ENCODE data around the gene MDM1. TPM values are rescaled to one million over a fixed set of nuclear protein-coding genes. Genes with fewer than 3 reads are reported as not detected.

Gene MDM1
- polyA plus RNA-seq, 1 donor (not counting 4 experiments of a cell fraction or from before 2014, with no cell fraction given), result 7.5 TPM

GRCh38 chr12:68336889-68337303, 4.7 kb upstream of the MDM1 start:
- no peaks in the 10 kb centered on the region for H4K20me1 ChIP-seq (ENCODE audit: control insufficient read depth, extremely low read depth, insufficient read depth, low read length)
- H3K27me3 ChIP-seq (ENCODE audit: control insufficient read depth, extremely low read depth, insufficient read depth, low read length), result no peaks in the 10 kb centered on the region
- no peak overlapping the region for H3K27ac ChIP-seq (ENCODE audit: control insufficient read depth, insufficient read depth, low read length)
- TF ChIP-seq CTCF (optimal IDR thresholded peaks at IDR 0.05 in 1 of 3, IDR thresholded peaks at IDR 0.05 in 1 of 3, conservative IDR thresholded peaks at IDR 0.05 in 1 of 3; ENCODE audit: extremely low read depth in 1 of 3, insufficient read depth in 2 of 3, low read length in 3 of 3), result no peak
- TF ChIP-seq EZH2 (IDR thresholded peaks at IDR 0.05; ENCODE audit: low read length), result no peak
- H3K4me1 ChIP-seq (ENCODE audit: control insufficient read depth, extremely low read depth, insufficient read depth, low read length), result peaks cover 17% of the 10 kb centered on the region
- no peaks in the 10 kb centered on the region for H3K79me2 ChIP-seq (ENCODE audit: control insufficient read depth, insufficient read depth, low read length)
- no peak overlapping the region for H3K4me3 ChIP-seq (ENCODE audit: control insufficient read depth in 2 of 3, extremely low read depth in 1 of 3, insufficient read depth in 2 of 3, low read depth in 1 of 3, low read length in 3 of 3)
- H3K9ac ChIP-seq (ENCODE audit: control insufficient read depth, extremely low read depth, insufficient read depth, low read length), result no peak overlapping the region
- no peaks in the 10 kb centered on the region for H3K36me3 ChIP-seq (ENCODE audit: control insufficient read depth in 2 of 2, extremely low read depth in 1 of 2, insufficient read depth in 2 of 2, low read length in 2 of 2)
- no peaks in the 10 kb centered on the region for H3K9me3 ChIP-seq (ENCODE audit: control insufficient read depth, low read depth, low read length)
- H3K9me1 ChIP-seq (ENCODE audit: control insufficient read depth, extremely low read depth, insufficient read depth, low read length), result peaks cover 2% of the 10 kb centered on the region
- peak; percentile 43 for FAIRE-seq
- no peak for DNase-seq (ENCODE audit: low read depth, low spot score)
- dilution Hi-C loops (cut with MboI; ENCODE audit: extremely low pct_ligation_motif_present, low sequenced_read_pairs), result no loop called here
- H2AFZ ChIP-seq (ENCODE audit: control insufficient read depth, low read length), result no peak overlapping the region
- peak overlapping the region; percentile 47 for H3K4me2 ChIP-seq (ENCODE audit: control insufficient read depth, extremely low read depth, insufficient read depth, low read depth, low read length)

DNA sequence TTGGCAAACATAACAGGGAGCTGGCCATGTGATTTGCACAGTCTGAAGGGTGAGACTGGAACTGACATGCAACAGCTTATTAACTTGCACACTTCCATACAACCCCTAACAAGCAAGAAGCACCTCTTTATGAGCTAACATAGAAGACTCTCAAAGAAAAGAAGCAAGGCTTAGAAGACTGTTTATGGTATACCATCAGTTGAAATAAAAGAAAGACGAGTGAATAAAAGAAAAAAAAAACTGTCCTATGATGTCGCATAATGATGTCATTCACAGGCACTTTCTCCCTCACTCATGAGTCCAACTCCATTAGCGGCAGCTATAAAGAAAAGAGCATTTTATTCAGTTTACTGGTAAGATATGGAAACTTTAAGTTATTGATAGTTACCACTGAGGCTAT, 3.3 kb upstream of the MDM1 start:
- Histone ChIP-seq H3K27ac (ENCODE audit: control insufficient read depth, insufficient read depth, low read length) (no peak overlapping the region), H3K4me2 (ENCODE audit: control insufficient read depth, extremely low read depth, insufficient read depth, low read depth, low read length) (no peak overlapping the region), H3K9ac (ENCODE audit: control insufficient read depth, extremely low read depth, insufficient read depth, low read length) (no peak overlapping the region), H3K9me3 (ENCODE audit: control insufficient read depth, low read depth, low read length) (no peaks in the 10 kb centered on the region), H4K20me1 (ENCODE audit: control insufficient read depth, extremely low read depth, insufficient read depth, low read length) (no peaks in the 10 kb centered on the region), H3K79me2 (ENCODE audit: control insufficient read depth, insufficient read depth, low read length) (no peaks in the 10 kb centered on the region), H3K27me3 (ENCODE audit: control insufficient read depth, extremely low read depth, insufficient read depth, low read length) (no peaks in the 10 kb centered on the region), H3K36me3 (ENCODE audit: control insufficient read depth in 2 of 2, extremely low read depth in 1 of 2, insufficient read depth in 2 of 2, low read length in 2 of 2) (no peaks in the 10 kb centered on the region), H3K9me1 (ENCODE audit: control insufficient read depth, extremely low read depth, insufficient read depth, low read length) (peaks cover 2% of the 10 kb centered on the region), H3K4me1 (ENCODE audit: control insufficient read depth, extremely low read depth, insufficient read depth, low read length) (peaks cover 24% of the 10 kb centered on the region), H3K4me3 (ENCODE audit: control insufficient read depth in 2 of 3, extremely low read depth in 1 of 3, insufficient read depth in 2 of 3, low read depth in 1 of 3, low read length in 3 of 3) (no peak overlapping the region), H2AFZ (ENCODE audit: control insufficient read depth, low read length) (no peak overlapping the region)
- dilution Hi-C loops (cut with MboI; ENCODE audit: extremely low pct_ligation_motif_present, low sequenced_read_pairs), result no loop called here
- TF ChIP-seq EZH2 (IDR thresholded peaks at IDR 0.05; ENCODE audit: low read length) (no peak), CTCF (optimal IDR thresholded peaks at IDR 0.05 in 1 of 3, IDR thresholded peaks at IDR 0.05 in 1 of 3, conservative IDR thresholded peaks at IDR 0.05 in 1 of 3; ENCODE audit: extremely low read depth in 1 of 3, insufficient read depth in 2 of 3, low read length in 3 of 3) (no peak)
- DNase-seq (ENCODE audit: low read depth, low spot score) (no peak), FAIRE-seq (no peak)
